Mucosa of descending colon (tissue), 3 donors: ENCODE measurements around the gene NOD2. TPM values are rescaled to one million over a fixed set of nuclear protein-coding genes. Genes with fewer than 3 reads are reported as not detected.

Experiments
- ATAC-seq: fragments of 200-7000 bp; cut with Tn5 transposase; one replicate; pipeline ENCODE4 v1.9.1; 2020; ENCODE audit warnings: mild to moderate bottlenecking, moderate library complexity
- DNase-seq, 3 donors: peaks; one replicate each; pipeline ENCODE4 v3.0.0-alpha.2; 2020
- H3K36me3 ChIP-seq: fragments of 200-600 bp; one replicate; pipeline ENCODE4 v1.8.0; 2021; ENCODE audit warnings: low read depth, mild to moderate bottlenecking
- H3K4me1 ChIP-seq: fragments of 200-600 bp; one replicate; pipeline ENCODE4 v1.8.0; 2021; ENCODE audit warnings: low read depth, mild to moderate bottlenecking
- H3K4me3 ChIP-seq: fragments of 200-600 bp; one replicate; pipeline ENCODE4 v1.8.0; 2021; ENCODE audit warnings: mild to moderate bottlenecking
- H3K9me3 ChIP-seq: fragments of 200-600 bp; one replicate; pipeline ENCODE4 v1.8.0; 2021; ENCODE audit warnings: mild to moderate bottlenecking
- CTCF ChIP-seq: fragments of 200-600 bp; IDR thresholded peaks from one replicate; pipeline ENCODE4 v1.8.0; 2022; ENCODE audit warnings: antibody characterized with exemption, mild to moderate bottlenecking
- intact Hi-C, 2 donors: fragments of 100-400 bp; cut with DNase I in 1 of 2; cut with micrococcal nuclease in 1 of 2; formaldehyde crosslinking; loops; one replicate each; pipeline versions ENCODE4 v1.11.0 to v1.11.1; 2022; cut with DNase I, micrococcal nuclease
- total RNA-seq, 3 donors: library from RNA; stranded (reverse); fragmentation: NEBNext Ultra II Directional in 2 of 3; extraction: Animal tissue kit (Norgen Biotek cat#: 25700) in 2 of 3; gene quantifications; one replicate each; pipeline versions ENCODE4 v1.2.1 to v1.2.4, GENCODE V29; 2021 to 2023
- donor health status: DM: no; HTN: no; CAD: no; lungs with moderate emphysema.
- donor health status: DM: no; HTN: no; CAD: no.
- donor health status: DM: no; HTN: yes; CAD: no.

Gene NOD2
- total RNA-seq, 3 donors from 2014 or later = 0.87 to 2.4 (median 2.0) TPM

GRCh38 chr16:50659806-50660205 is 33.6 kb upstream of the NOD2 start:
- Histone ChIP-seq H3K4me3 (no peak overlapping the region), H3K9me3 (no peaks in the 10 kb centered on the region), H3K36me3 (no peaks in the 10 kb centered on the region), H3K4me1 (no peaks in the 10 kb centered on the region)
- ATAC-seq = no peak
- no peak for DNase-seq
- TF ChIP-seq CTCF = no peak
- intact Hi-C loops = loop anchor here (10.0 kb wide), 1 partner anchor 285 kb away; no protein-coding TSS in a partner anchor

DNA sequence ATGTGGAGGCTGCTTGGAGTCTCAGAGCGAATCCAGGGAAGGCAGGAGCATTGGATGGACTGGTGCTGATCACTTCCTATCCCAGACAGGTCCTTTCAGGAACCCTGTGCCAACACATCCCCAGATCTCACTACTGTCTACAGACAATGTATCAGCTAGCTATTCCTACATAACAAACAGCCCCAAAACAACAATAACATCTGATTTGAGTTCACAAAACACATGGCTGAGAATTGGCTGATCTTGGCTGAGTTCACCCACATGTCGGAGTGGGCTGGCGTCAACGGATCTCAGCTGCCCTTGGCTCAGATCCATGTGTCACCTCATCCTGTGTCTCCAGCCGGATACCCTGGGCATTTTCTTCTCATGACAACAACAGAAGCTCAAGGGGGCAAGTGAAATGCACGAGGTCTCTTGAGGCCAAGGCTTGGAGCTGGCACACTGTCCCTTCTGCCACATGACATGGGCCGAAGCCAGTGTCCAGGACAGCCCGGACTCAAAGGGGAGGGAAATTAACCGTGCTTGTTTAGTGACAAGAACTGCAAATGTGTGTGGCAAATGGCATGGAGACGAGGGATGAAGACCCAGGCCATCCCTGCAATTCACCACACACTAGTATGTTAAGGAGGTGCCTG is 31.0 kb upstream of the NOD2 start:
- Histone ChIP-seq H3K4me1 (no peaks in the 10 kb centered on the region), H3K36me3 (no peaks in the 10 kb centered on the region), H3K4me3 (no peak overlapping the region), H3K9me3 (no peaks in the 10 kb centered on the region)
- TF ChIP-seq CTCF = no peak
- intact Hi-C loops = loop anchor here (10.0 kb wide), 1 partner anchor 288 kb away; no protein-coding TSS in a partner anchor
- ATAC-seq (no peak), DNase-seq (no peak)

DNA sequence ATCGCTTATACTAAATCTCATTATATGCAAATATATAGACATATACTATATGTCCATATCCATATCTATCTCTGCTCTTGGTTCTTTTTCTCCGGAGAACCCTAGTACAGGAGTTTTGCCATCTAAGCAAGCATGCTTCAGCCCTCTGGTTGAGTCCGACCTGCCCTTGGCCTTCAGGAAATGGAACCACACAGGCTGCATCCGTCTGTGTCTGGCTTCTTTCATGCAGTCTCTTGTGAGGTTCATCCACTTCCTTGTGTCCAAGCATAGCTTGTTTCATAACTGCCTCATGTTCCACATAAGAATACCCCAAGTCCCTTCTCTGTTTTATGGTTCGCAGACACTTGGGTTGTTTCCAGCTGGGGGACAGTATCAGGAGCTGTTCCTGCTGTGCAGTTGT is 29.1 kb upstream of the NOD2 start:
- ATAC-seq (no peak), DNase-seq (no peak)
- H3K4me1 ChIP-seq = no peaks in the 10 kb centered on the region
- H3K36me3 ChIP-seq = no peaks in the 10 kb centered on the region
- no peak overlapping the region for H3K4me3 ChIP-seq
- H3K9me3 ChIP-seq = no peaks in the 10 kb centered on the region
- intact Hi-C loops = loop anchor here (10.0 kb wide), 1 partner anchor 289 kb away; no protein-coding TSS in a partner anchor
- no peak for TF ChIP-seq CTCF

- Histone ChIP-seq H3K36me3 (no peaks in the 10 kb centered on the region), H3K4me3 (no peak overlapping the region), H3K9me3 (no peaks in the 10 kb centered on the region), H3K4me1 (no peaks in the 10 kb centered on the region)
- peak; percentile 75 to 89 (median 85) for DNase-seq
- ATAC-seq = peak; percentile 84
- peak; percentile 85 for TF ChIP-seq CTCF
- intact Hi-C loops = loop anchor here (5.0 to 10.0 kb wide), 2 partner anchors 291 to 643 kb away; no protein-coding TSS in a partner anchor
Measured at GRCh38 chr16:50665128-50665878, 28.1 kb upstream of the NOD2 start.

GRCh38 chr16:50666658-50667496 is 26.5 kb upstream of the NOD2 start:
- ATAC-seq = peak; percentile 61
- intact Hi-C loops = loop anchor here (5.0 to 10.0 kb wide), 2 partner anchors 292 to 645 kb away; no protein-coding TSS in a partner anchor
- DNase-seq = no peak
- no peaks in the 10 kb centered on the region for H3K36me3 ChIP-seq
- no peak for TF ChIP-seq CTCF
- H3K4me1 ChIP-seq = no peaks in the 10 kb centered on the region
- H3K4me3 ChIP-seq = no peak overlapping the region
- peaks cover 8% of the 10 kb centered on the region for H3K9me3 ChIP-seq
